Measurements from ENCODE around the gene ADAMTS2.

GRCh38 chr5:179125789-179126505 is 219.3 kb downstream of the ADAMTS2 start:
- TF ChIP-seq CTCF (IDR thresholded peaks at IDR 0.05; ENCODE audit: low read length) (no peak), EZH2 (IDR thresholded peaks at IDR 0.05; ENCODE audit: borderline replicate concordance, low read length) (no peak)

Measured in OCI-LY1 (cell line).